HG02763 (cell line): Measurements from ENCODE around the gene RASSF3.

ENCODE experiments used
- ATAC-seq: cut with Tn5 transposase; IDR thresholded peaks from one replicate; pipeline ENCODE4 v1.9.1; 2021; ENCODE audit warnings: mild to moderate bottlenecking, moderate library complexity; ENCODE audit not compliant: unreplicated experiment

Gene RASSF3

DNA sequence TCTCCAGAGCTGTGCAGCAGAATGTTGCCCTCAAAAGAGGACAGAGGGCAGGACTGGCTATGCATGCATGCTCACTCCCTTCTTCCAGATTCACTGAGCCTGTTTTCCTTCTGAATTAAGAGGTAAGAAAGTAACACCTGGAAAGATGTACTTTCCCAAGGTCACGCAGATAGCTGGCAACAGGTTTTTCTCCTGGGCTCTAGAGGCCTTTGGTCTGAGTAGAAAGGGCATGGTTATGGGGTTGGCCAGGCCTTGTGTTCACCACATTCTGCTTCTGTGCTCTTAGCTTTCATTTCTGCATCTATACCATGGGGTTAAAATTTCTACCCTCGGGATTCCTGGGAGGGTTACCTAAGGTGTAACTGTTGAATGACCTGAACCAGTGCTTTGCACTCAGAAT, 57.5 kb downstream of the RASSF3 start:
- no peak for ATAC-seq

DNA sequence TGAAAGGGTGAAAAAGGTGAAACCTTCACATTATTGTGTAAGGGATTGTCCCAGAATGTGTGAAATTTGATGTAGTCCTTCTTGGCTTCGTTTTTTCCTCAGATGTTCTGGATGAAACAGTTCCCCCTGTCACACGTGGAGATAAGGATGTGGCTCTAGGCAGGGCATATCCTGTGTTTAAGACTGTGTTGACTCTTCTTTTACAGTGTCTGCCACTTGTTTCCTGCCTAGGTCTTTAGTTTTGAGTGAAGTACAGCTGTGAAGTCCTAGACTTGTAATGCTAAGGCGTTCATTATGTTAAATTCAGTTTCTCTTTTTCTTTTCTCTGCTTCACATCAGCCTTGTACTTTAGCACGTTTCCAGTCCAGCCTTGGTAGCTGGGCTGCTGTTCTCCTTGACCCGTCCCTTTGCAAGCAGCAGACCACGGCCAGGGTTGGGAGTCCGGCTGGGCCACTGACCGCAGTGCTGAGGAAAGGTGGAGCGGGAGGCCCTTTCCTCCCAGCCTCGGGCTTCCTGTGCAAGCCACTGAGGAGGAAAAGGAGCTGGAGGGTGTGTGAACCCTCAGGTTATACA, 59.1 kb downstream of the RASSF3 start:
- ATAC-seq = peak; percentile 63

DNA sequence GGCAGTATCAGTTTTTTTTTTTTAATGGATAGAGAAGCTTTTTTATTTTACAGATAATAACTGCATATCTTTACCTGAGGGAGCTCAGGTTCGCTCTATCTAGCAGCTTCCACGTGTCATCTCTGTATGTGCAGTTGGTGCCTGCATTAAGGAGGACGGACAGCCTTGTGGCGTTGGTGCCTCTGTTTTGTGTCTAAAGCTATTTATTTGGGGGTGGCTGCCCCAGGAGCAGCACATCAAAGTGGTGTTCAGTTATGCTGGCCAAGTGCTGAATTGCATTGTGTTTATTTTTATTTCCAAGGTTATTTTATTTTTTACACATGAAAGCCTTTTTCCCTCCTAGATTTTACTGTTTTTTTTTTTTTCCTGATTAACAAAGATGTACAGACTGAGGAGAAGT, 59.7 kb downstream of the RASSF3 start:
- no peak for ATAC-seq

DNA sequence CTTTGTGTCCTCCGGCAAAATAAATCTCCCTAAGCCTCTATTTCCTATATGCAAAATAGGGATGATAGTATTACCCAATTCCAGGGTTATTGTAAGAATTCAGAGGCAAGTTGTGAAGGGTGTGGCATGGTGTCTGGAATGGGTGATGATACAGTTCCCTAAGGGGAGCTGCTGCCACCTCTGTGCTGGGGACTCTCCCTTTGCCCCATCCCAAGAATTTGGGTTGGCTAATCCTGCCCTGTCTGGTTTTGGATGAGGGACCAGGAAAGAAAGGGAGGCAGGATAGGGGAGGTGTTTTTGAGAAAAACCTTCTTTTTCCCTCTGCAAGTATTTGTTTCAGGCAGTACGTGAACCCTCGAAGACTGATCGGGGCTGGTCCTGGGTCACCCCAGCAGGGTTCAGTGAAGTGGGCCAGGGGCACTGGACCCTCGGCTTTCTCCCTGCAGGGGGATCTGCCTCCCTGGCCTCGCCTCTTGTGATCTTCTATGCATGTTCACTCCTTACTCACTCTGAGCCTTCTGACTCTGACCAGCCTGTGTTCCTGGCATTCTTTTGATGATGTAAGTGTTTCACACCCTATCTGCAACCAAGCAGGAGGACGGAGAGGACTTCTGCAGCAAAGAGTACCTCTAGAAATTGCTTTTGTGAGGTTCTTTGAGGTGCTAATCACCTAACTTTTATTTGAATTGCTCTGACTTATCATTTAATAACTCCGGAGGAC, 60.8 kb downstream of the RASSF3 start:
- no peak for ATAC-seq

DNA sequence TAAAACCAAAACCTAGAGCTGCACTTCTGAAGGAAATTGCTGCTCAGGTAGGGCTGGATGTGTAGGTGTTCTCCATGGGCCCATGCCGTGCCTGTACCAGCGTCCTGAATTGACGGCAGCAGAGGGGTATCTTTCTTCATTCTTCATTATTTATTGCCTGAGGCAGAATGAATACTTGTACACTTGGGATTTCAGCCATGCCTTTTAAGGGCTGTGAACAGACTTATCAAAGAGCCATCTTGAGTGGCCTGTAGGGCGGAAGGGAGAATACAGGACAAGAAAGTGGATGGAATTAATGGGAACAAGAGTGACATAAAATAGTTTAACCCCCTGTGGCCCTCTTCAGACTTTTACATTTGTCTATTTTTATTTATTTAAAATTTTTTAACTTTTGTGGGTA, 61.4 kb downstream of the RASSF3 start:
- no peak for ATAC-seq

DNA sequence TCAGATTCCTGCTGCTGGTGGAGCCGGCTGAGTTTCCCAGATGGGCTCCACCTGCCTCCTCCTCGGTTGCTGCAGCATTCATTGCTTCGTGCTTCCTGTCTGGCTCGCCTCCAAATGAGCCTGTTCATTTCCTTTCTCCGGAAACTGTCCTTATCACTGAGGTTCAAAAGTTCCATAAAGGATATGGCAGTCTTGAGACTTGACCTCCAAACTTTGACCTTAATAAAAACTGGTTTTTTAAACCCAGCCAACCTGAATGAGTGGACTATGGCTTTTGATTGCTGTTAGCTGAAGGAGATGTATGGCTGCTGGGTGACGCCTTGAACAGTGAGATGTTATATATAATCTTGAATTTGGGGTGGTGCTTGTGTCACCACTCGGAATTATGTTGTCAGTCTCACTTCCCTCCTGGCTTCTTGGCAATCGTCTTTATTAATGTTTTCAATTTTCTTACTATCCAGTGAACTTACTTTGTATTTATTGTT, 62.7 kb downstream of the RASSF3 start:
- no peak for ATAC-seq

DNA sequence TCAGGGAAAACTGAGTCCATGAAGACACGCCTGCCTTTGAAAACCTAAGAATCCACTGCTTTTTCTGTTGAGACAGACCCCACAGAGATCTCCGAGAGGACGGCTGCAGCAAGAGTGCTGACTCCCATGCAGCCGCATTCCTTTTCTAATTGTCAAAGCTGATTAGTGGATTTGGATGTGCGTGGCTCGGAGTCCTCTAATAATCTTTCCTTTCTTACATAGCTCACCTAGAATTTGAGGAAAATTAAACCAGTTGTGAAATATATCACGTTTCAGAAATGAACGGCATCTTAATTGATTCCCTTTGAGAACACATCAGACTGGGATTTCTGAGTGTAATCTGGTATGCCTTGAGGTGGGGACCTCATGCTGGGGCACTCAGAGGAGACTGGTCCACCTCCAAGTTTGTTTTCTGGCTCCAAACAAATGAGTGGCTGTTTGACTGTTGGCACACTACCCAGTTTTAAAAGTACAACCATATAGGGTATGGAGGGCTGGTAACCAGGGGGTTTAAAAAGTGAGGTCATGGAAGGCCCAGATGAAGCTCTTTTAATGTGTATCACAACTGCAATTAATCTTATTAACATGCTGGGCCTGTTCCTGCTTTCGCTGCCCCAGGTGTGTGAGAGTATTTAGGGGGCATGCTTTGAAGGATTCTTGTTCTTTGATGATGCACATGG, 63.3 kb downstream of the RASSF3 start:
- no peak for ATAC-seq

DNA sequence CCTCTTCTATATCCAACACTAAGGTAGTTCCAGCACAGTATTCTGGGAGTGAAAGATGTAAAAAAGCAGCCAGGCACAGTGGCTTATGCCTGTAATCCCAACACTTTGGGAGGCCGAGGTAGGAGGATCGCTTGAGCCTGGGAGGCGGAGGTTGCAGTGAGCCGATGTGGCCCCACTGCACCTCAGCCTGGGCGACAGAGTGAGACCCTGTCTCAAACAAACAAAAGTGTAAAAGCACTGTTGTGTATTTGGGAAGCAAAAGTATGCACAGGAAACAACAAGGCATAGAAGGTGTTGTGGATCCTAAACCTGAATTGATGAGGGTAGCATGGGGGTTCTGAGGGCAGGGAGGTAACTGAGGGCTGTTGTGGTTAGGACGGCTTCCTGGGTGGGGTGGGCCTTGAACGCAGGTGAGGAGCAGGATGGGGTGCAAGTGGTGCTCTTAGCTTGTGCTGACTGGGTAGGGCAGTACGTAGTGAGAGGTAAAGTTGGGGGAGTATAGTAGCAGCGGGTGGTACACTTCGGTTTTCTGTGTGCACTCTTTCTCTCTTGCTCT, 64.2 kb downstream of the RASSF3 start:
- no peak for ATAC-seq

DNA sequence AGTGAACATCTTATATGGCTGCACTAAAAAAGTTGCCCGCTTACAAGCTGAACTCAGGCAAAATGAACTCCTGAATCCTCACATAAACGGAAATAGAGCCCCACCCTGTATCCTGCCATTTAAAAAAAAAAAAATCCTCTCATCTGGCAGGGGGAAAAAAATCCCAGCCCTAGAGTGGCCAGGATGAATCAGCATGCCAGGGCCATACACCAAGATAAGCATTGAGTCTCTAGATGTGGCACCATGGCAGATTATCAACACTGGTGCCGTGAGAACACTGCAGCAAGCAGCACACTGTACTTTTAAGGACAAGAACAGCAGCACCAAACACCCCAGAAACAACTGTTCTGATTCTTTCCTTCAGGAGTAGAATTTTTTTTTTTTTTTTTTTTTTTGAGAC, 65.5 kb downstream of the RASSF3 start:
- no peak for ATAC-seq

DNA sequence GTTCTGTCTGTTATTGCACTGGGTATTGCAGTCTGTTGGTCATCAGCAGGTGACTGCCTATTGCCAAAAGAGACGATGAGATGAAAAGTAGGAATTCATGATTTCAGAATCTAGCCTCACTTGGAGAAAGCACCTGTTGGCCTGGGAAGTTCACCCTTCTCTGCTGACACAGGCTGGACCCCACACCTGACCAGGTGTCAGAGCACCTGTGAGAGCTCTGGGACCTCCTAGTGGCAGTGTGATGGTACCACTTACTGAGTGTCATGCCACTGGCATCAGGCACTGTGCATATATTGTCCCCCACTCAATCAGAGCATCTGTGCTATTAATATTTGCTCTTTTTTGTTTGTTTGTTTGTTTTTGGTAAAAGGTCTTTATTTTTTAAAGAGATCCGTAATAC, 68.0 kb downstream of the RASSF3 start:
- ATAC-seq = no peak

DNA sequence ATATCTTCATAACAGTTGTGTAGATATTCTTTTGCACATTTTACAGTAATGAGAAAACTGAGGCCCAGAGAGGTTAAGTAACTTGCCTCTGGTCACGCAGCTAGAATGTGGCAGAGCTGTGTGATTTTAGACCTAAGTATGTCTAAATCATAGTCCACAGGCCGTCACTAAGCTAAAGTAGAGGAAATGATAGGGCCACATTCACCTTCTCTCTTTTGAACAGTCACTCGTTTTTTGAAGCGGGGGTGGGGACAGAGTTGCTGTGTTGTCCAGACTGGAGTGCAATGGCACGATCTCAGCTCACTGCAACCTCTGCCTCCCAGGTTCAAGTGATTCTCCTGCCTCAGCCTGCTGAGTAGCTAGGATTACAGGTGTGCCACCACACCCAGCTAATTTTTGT, 68.5 kb downstream of the RASSF3 start:
- ATAC-seq = no peak

DNA sequence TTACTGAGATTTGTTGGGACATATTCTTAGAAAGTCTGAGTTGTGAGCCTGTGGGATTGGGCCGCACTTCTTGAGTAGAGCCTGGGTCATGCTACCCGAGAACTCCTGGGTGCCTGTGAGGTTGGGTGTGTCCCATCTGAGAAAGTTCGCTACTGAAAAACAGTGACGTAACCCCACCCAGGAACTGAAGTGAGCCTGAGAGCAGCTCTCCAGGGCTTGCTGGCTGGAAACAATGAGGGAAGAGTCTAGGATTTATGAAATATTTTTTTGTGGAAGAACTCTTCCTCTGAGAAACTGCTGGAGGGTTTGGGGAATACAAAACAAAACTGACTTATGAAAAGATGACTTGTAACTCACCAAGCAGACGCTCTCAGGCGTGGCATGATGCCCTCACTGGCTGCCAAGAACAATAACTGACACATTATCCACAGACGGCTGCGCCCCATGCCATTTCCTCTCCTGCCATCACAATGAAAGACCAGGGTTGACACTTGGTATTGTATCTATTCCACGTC, 69.2 kb downstream of the RASSF3 start:
- peak; percentile 60 for ATAC-seq

DNA sequence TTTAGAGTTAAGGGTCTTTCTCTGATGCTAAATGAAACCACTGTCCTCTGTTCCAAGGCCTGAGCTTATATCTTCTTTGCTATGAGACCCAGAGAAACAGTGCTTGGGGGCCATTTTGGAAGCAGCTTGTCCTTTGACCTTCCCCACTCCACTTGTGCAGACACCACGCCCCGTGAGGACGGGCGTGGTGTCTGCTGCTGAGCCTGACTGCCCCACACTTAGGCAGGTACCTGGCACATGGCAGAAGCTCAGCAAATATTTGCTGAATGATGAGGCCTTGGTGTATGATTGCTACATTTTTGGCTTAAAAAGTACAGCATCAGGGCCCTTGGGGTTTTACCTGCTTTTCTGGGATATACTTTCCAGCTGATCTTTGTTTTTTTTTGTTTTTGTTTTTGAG, 69.9 kb downstream of the RASSF3 start:
- ATAC-seq = no peak

DNA sequence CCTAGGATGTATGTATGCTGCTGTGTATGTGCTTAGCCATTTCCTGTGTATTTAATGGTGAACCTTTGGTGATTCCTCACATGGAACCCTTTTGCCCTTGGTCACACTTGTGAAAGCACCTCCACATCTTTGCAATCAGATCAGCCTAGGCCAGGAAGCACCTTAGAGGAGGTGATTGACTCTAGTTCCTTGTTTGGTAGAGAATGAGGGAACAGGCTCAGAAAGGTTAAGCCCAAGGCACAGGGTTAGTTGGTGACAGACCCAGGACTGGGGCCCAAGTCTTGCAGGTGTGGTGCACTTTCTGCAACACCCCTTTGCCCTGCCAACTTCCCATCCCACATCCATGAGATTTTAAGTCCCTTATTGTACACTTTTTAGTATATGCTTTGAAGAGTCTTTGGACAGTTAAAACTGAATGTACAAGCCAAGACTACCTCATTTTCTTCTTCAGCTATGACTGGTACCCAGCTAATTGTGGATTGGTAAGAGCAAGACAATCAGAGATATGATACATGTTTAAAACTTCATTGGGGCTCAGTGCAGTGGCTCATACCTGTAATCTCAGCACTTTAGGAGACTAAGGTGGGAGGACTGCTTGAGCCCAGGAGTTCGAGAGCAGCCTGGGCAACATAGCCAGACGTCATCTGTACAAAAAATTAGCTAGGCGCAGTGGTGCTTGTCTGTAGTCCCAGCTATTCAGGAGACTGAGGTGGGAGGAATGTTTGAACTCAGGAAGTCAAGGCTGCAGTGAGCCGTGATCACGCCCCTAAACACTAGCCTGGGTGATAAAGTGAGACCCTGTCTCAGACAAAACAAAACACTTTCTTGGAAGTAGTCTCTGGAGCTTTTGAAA, 71.1 kb downstream of the RASSF3 start:
- no peak for ATAC-seq

DNA sequence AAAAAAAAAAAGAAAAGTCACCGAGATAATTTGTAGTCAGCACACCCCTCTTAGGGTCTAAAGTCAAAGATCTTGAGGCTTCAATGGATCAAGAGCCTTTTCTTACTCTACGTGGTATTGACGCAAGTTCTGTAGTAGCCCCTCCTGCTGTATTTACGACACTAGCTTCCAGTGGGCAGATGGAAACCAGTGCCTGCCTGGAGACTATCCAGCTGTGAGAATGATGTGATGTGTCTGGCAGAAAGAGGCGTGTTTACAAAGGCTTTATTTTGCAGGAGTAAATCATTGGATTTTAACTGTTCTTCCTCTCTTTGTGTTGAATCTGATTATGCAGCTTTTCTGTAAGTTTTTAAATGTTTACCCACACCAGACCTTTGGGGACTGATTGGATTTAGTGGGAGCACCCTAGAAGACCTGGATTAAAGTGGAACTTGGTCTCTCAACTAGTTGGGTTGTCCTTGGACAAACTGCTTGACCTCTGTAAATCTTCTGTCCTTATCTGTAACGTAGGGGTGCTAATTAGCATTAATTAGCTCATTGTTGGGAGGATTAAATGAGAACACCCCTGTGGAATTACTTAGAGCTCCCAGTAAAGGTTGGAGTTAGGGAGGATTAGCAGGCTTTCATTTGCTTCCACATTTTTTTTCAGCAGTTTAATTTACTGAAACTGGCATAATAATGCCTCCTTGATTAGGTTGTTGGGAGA, 72.4 kb downstream of the RASSF3 start:
- no peak for ATAC-seq

DNA sequence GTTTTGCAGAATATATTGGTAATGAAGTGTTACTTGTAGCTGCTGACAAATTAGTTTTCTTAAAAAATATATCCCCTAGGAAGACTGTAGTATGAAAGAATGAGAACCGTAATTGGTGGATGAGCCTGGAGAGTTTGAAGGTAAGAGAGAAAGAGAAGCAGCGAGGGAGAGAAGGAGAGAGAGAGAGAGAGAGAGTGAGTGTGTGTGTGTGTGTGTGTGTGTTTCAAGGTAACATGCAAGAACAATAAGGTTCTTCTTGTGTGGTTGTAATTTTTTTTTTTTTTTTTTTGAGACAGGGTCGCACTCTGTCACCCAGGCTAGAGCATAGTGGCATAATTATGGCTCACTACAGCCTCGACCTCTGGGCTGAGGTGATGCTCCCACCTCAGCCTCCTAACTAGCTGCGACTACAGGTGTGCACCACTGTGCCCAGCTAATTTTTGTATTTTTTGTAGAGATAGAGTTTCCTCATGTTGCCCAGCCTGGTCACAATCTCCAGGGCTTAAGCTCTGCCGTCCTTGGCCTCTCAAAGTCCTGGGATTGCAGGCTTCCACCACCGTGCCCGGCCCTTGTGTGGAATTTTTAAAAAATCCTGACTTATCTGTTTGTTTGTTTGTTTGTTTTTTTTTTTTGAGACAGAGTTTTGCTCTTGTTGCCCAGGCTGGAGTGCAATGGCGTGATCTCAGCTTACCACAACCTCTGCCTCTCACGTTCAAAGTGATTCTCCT, 73.7 kb downstream of the RASSF3 start:
- no peak for ATAC-seq

DNA sequence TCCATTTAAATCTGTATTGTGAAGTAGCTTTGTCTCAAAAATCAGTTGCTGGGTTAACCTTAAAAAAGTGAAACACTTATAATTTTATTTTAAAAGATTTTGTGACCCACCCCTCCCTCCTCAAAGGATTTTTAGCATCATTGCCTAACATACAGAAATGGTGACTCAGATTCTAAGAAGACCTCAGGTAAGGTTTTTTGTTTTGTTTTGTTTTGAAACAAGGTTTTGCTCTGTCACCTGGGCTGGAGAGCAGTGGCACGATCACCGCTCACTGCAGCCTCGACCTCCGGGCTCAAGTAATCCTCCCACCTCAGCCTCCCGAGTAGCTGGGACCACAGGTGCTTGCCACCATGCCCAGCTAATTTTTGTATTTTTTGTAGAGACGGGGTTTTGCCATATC, 74.8 kb downstream of the RASSF3 start:
- no peak for ATAC-seq

DNA sequence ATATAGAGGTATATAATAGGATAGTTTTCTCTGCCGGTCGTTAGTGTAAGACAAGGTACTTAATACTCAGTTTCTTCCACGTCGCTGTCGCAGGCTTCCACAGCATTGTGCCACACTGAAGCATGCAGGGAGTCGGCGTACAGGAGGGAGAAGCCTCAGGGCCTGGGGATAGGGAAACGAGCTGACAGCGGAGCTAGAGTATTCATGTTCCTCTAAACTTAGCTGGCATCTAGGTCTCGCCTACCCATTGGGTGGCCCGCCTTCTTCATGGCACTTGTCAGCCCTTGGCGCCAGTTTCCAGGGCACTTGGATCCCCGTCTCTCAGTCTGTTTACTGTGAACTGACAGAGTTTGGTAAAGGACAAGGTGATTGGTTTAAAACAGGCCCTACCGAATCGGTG, 75.3 kb downstream of the RASSF3 start:
- no peak for ATAC-seq

DNA sequence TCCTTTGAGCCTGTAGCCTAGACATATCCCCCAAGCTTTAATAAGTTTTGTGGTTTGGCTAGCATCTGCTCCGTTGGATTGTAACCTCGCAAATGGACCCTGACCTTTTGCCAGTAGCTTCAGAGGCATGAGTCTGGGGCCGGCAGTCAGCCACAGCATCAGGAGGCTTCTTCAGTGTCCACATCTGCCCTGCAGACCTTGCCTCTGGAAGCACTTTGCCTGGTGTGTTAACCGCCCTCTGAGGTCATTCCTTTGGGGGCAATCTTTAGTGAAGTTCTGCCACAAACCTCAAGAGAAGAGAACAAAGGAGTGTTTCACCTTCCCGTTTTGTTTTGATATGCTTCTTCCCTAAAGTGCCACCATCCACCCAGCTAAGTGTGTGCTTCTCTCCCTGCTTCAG, 77.5 kb downstream of the RASSF3 start:
- ATAC-seq = no peak

DNA sequence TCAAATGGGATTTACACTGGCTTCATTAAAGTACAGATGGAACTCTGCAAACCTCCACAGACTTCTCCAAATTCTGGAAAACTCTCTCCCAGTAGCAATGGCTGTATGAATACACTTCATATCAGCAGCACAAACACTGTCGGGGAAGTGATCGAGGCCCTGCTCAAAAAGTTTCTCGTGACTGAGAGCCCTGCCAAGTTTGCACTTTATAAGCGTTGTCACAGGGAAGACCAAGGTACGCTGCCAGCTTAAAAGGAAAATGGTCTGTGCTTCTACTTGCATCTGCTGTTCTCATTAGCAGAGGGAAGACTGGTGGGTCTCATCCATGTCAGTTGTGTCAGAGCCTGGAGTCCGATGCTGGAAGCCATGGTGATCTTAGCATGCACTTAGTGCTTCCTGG, 77.9 kb downstream of the RASSF3 start:
- no peak for ATAC-seq
